GM12872 (cell line): ENCODE measurements around the gene BDNF.

ENCODE experiments used
- TF ChIP-seq, protein P1 (sequence below): IDR thresholded peaks from 3 replicates; pipeline ENCODE4 v1.5.1; 2011; ENCODE audit warnings: low read depth, mild to moderate bottlenecking, low read length, moderate library complexity; ENCODE audit not compliant: insufficient read depth

BDNF gene

DNA sequence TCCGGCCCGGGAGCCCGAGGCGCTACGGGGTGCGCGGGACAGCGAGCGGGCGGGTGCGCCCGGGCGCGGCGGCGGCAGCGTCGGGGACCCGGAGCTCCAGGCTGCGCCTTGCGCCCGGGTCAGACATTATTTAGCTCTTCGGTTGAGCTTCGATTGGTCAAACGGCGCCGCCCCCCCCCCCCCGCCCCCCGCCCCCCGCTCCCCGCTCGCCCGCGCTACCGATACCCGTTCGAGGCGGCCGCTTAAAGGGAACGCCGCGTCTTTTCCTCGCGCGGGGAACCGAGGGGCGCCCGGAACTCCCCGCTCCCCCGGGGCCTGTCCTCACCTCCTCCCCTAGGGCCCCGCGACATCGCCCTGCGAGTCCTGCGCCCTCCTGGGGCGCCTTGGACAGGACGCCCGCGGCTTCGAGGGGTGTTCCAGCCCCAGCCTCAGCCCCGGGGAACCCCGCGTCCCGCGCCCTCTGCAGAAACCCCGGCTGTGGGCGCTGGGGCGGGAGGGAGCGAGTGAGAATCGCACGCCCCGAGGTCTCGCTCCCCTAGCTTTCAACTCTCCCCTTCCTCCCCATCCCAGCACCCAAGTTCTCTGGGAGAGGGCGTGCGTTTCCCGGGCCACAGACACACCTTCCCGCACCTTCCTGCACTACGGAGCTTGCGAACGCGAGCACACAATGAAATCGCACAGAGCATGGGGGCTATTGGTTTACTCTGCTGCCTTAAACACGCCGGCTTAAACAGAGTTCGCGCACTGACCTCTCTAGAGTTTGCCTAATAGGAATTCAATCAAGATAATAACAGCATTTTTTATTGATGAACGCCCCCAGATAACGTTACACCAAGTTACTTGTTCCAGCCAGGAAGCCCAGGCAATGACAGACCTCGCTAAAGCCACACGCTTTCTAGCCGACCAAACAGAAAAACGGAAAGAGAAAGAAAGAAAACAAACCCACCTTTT lies at the start of gene BDNF:
Gene BDNF (minus strand): TSS at position 105 of the 951 bp plus-strand sequence. CDS start 41,891 bp downstream, outside the sequence.
- TF ChIP-seq, protein P1, sequence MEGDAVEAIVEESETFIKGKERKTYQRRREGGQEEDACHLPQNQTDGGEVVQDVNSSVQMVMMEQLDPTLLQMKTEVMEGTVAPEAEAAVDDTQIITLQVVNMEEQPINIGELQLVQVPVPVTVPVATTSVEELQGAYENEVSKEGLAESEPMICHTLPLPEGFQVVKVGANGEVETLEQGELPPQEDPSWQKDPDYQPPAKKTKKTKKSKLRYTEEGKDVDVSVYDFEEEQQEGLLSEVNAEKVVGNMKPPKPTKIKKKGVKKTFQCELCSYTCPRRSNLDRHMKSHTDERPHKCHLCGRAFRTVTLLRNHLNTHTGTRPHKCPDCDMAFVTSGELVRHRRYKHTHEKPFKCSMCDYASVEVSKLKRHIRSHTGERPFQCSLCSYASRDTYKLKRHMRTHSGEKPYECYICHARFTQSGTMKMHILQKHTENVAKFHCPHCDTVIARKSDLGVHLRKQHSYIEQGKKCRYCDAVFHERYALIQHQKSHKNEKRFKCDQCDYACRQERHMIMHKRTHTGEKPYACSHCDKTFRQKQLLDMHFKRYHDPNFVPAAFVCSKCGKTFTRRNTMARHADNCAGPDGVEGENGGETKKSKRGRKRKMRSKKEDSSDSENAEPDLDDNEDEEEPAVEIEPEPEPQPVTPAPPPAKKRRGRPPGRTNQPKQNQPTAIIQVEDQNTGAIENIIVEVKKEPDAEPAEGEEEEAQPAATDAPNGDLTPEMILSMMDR = no peak

DNA sequence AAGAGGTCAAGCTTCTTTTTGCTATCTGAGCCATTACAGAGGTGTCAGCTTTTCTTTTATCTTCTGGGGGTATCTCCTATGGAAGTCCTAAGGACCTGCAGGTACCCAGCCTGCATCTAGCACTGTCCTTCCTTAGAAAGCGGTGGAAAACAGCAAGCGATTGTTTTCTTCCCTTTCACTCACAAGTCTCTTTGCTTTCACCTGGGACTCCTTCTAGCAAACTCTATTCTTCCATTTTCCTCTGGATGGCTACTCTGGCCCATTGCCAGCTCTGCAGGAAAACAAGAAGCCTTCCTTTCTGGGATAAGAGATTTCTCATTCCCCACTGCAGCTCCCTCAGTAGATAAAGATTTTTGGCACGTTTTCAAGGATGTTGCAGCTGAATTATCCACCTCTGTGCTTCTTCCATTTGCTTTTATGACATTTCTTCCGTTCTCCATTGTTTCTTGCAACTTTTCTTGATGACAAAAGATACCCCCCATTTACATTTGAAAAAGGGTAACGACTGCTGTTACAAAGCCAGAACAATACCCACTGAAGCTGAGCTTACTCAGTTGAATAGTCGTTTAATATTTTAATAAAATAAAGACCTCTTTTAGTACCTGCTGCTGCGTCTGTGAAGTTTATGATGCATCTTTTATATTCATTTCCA lies 40.2 kb upstream of the BDNF start:
- TF ChIP-seq, protein P1 = no peak

DNA sequence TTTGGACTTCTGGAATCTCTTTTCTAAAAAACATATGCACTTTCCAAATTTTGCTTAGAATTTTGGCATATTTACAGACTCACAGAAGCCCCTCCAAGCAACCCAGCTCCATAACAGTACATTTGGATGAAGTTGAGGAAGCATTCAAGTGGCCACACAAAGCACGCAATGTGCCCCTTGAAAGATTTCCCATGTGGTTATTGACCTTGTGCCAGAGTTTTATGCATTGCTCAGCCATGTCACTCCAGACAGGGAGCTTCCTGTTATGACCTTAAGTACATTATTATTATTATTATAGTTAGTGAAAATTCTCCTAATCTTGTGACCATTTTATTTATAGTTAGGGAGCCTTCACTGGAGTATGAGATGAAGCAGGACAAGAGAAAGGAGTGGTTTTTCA lies 35.0 kb upstream of the BDNF start:
- TF ChIP-seq, protein P1 = no peak

DNA sequence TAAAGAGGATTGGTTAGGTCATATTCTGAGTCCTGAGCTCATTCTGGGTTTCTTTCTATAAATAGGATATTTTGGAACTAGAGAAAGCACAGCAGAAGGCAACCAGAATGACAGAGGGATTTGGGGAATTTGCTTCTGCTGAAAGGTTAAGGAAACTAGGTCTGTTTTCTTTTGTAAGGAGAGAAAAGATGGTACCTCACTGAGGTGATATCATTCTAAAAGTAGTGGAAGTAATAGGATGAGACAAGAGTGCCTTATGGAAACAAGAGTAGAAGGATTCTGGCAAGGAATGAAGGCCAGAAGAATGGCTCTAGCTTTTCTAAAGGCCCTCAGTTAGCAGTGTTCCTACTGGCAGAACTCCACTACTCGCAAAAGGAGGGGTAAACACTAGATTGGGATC lies 26.7 kb upstream of the BDNF start:
- TF ChIP-seq, protein P1 = no peak

DNA sequence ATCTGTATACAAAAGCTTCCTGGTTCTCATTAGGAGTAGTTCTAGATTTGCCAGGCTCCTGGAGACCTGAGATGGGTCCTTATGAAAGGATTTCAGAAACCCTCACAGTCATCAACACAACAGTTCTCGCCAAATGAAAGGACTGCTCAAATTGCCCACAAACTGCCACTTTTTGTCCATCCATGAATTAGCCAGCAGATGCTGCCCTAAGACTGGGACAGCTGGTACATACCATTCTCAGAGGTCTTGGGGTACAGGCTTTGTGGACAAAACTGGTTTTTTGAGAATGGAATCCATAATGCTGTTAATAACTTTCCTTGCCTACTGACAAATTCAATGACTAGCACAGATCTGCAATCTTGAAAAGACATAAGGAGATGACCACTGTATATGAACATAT lies 23.4 kb upstream of the BDNF start:
- TF ChIP-seq, protein P1 = 0 out of 3 replicates have a peak, but pooled peaks have one; percentile 11

DNA sequence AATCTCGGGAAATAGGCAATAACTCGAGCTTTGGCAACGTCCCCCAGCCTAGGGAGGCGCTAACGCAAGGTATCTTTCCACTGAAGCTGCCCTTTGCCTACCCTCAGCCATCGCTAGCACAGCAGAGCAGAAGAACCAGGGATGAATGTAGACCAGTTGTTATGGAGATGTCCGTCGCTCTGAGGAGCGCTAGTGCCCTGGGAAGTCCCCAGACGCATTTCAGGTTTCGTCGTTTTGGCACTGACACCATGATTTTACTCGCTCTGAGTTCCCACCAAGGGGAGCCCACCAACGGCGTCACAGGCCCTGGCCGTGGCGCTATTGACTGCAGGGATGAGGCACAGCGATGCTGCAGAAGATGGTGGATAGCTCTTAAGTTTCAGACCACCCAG lies 22.7 kb upstream of the BDNF start:
- TF ChIP-seq, protein P1 = no peak

DNA sequence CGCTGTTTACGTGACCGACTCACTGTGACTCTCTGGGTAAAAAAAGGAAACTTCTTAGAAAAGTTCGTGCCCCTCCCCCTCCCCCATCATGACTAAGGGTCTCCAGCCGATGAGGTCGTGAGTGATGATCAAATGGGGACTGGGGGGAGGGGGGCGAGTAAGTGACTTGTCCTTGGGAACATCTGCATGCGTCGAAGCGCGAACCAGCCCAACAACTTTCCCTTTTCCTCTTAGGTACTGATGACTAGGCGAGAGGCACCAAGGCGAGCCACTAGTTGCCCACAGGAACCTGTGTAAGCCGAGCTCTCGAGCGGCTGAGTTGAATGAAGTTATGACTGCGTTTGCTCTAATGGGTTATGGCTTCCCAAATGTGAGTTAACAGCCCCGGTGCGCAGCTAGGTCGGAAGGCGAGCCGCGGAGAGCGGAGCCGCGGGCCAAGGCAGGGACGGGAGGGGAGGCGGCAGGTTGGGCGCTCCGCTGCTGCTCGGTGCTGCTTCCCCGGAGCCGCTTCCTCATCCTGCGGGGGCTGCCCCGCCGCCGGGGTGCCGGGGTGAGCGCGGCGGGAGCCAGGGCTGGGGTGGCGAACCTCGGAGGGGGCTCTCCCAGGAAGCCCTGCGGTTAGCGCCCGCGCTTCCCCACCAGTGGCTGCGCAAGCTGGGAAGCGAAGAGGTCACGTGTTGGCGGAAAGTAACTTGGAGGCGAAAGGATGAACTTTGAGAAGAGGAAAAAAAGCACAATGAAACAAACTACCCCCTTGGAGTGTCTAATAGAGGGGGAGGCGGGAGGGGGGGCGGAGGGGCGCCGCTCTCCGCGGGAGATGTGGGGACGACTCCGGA lies 22.1 kb upstream of the BDNF start:
- TF ChIP-seq, protein P1 = no peak
